ENCODE results near the gene PLA2G15.
"Not testable (repeated sequence)": the region's sequence is repeated elsewhere in the genome, so short reads cannot be mapped to it uniquely, and the experiment has no call there.

The PLA2G15 gene

GRCh38 chr16:68281368-68282063 lies 36.3 kb downstream of the PLA2G15 start:
- DNase-seq = no peak

GRCh38 chr16:68282064-68282452 lies 36.9 kb downstream of the PLA2G15 start:
- DNase-seq = no peak

- DNase-seq = no peak
Measured at GRCh38 chr16:68283346-68283745, 38.2 kb downstream of the PLA2G15 start.

- DNase-seq = no peak
Measured at GRCh38 chr16:68283801-68284598, 38.8 kb downstream of the PLA2G15 start.

GRCh38 chr16:68284847-68285246 lies 39.7 kb downstream of the PLA2G15 start:
- DNase-seq = no peak

- DNase-seq = no peak
Measured at GRCh38 chr16:68285683-68286082, 40.5 kb downstream of the PLA2G15 start.

- no peak for DNase-seq
Measured at GRCh38 chr16:68286153-68287074, 41.2 kb downstream of the PLA2G15 start.

- peak; percentile 76 for DNase-seq
Measured at GRCh38 chr16:68287276-68288251, 42.4 kb downstream of the PLA2G15 start.

- DNase-seq = no peak
Measured at GRCh38 chr16:68288252-68288650, 43.1 kb downstream of the PLA2G15 start.

GRCh38 chr16:68288796-68289195 lies 43.6 kb downstream of the PLA2G15 start:
- not testable (repeated sequence) for DNase-seq

- DNase-seq = no peak
Measured at GRCh38 chr16:68289202-68289601, 44.0 kb downstream of the PLA2G15 start.

- no peak for DNase-seq
Measured at GRCh38 chr16:68289621-68290329, 44.6 kb downstream of the PLA2G15 start.

GRCh38 chr16:68290450-68290849 lies 45.3 kb downstream of the PLA2G15 start:
- no peak for DNase-seq

GRCh38 chr16:68291227-68291626 lies 46.1 kb downstream of the PLA2G15 start:
- DNase-seq = no peak

GRCh38 chr16:68292425-68292824 lies 47.3 kb downstream of the PLA2G15 start:
- no peak for DNase-seq

GRCh38 chr16:68296291-68296690 lies 51.1 kb downstream of the PLA2G15 start:
- no peak for DNase-seq

GRCh38 chr16:68296693-68297092 lies 51.5 kb downstream of the PLA2G15 start:
- DNase-seq = no peak

GRCh38 chr16:68297908-68298307 lies 52.7 kb downstream of the PLA2G15 start:
- no peak for DNase-seq

GRCh38 chr16:68298312-68298711 lies 53.1 kb downstream of the PLA2G15 start:
- no peak for DNase-seq

GRCh38 chr16:68298907-68299561 lies 53.9 kb downstream of the PLA2G15 start:
- DNase-seq = no peak
